ENCODE results near the gene SAMD11. TPM values are rescaled to one million over a fixed set of nuclear protein-coding genes. Genes with fewer than 3 reads are reported as not detected.

Gene SAMD11
- total and polyA plus RNA-seq, 10 of the 15 experiments (the other 5 are each of a cell fraction or from before 2014, with no cell fraction given) = 0.04 to 0.31 (median 0.19) TPM; not detected in 6

- FAIRE-seq (no peak), ATAC-seq (no peak), DNase-seq (ENCODE audit: low read depth, low spot score) (no peak)
- Histone ChIP-seq H3K27me3 (replicated peaks in 1 of 2; ENCODE audit: control insufficient read depth in 2 of 2, insufficient read depth in 2 of 2, low read length in 1 of 2) (peaks cover 8 to 9% of the 10 kb centered on the region in 2 experiments), H3K36me3 (ENCODE audit: control insufficient read depth in 2 of 2, insufficient read depth in 2 of 2, low read length in 1 of 2) (no peaks in the 10 kb centered on the region), H3K4me3 (no peak overlapping the region), H4K20me1 (ENCODE audit: control insufficient read depth, insufficient read depth) (no peaks in the 10 kb centered on the region), H3K27ac (ENCODE audit: control insufficient read depth, insufficient read depth) (no peak overlapping the region), H3K4me2 (ENCODE audit: control insufficient read depth, insufficient read depth) (no peak overlapping the region), H2AFZ (ENCODE audit: control insufficient read depth, low read depth, low read length) (no peak overlapping the region), H3K9me3 (replicated peaks; ENCODE audit: control insufficient read depth, insufficient read depth, low read length) (no peaks in the 10 kb centered on the region), H3K9ac (ENCODE audit: control insufficient read depth, insufficient read depth, low read length) (no peak overlapping the region), H3K79me2 (ENCODE audit: control insufficient read depth, insufficient read depth, low read length) (no peaks in the 10 kb centered on the region), H3K4me1 (ENCODE audit: control insufficient read depth, insufficient read depth, low read length) (no peaks in the 10 kb centered on the region)
- 41% methylated on average over 39 of the region's 40 CpGs for WGBS (ENCODE audit: insufficient coverage, insufficient replicate concordance, low lambda C conversion rate, missing lambda C conversion rate)
- SMC1A ChIA-PET (ENCODE audit: uncharacterized antibody, unreplicated experiment) = no interaction called here
- POLR2A ChIA-PET = no interaction called here
- in situ Hi-C loops (cut with MboI) = no loop called here
- TF ChIP-seq CTCF (IDR thresholded peaks at IDR 0.05 in 2 of 3, conservative IDR thresholded peaks at IDR 0.05 in 1 of 3; ENCODE audit: control insufficient read depth in 2 of 3, extremely low read depth in 1 of 3, insufficient read depth in 1 of 3, low read depth in 3 of 3, low read length in 3 of 3) (peak in 1 of 3 experiments; percentile 5; a peak in 1 of 6 replicates), CHD1 (IDR thresholded peaks at IDR 0.05; ENCODE audit: low read depth, low read length) (no peak)
- intact Hi-C loops (cut with micrococcal nuclease; ENCODE audit: unreplicated experiment) = no loop called here
- no TSS peak for BruUV-seq (replicated peaks)
- CTCF ChIA-PET = no interaction called here
- RAD21 ChIA-PET (ENCODE audit: unreplicated experiment) = no interaction called here
These were observed 5.3 kb downstream of the SAMD11 start for GRCh38 chr1:928825-929661.
